Loucy (cell line): ENCODE data around the gene SERGEF.

Source experiments
- H2AFZ ChIP-seq: fragments of 200-600 bp; sonication (generic); 2 replicates; pipeline ENCODE4 v1.6.0; 2016; ENCODE audit warnings: antibody characterized with exemption, mild to moderate bottlenecking, low read length, moderate library complexity
- H3F3A ChIP-seq: fragments of 200-600 bp; 2 replicates; pipeline ENCODE4 v1.6.0; 2016; ENCODE audit warnings: antibody characterized with exemption, low read depth, mild to moderate bottlenecking
- H3K27me3 ChIP-seq: fragments of 200-600 bp; sonication (generic); 2 replicates; pipeline ENCODE4 v1.6.1; 2014; ENCODE audit warnings: low read length, mild to moderate bottlenecking; ENCODE audit not compliant: insufficient read depth, poor library complexity, severe bottlenecking
- H3K36me3 ChIP-seq: fragments of 200-600 bp; sonication (generic); 2 replicates; pipeline ENCODE4 v1.6.1; 2016; ENCODE audit warnings: low read length; ENCODE audit not compliant: insufficient read depth
- H3K4me1 ChIP-seq: fragments of 200-600 bp; sonication (generic); 2 replicates; pipeline ENCODE4 v1.5.1; 2014; ENCODE audit warnings: low read length, mild to moderate bottlenecking; ENCODE audit not compliant: insufficient read depth, poor library complexity, severe bottlenecking
- H3K4me2 ChIP-seq: fragments of 200-600 bp; sonication (generic); 2 replicates; pipeline ENCODE4 v1.6.0; 2014; ENCODE audit warnings: antibody characterized with exemption, low read length, low read depth, mild to moderate bottlenecking; ENCODE audit not compliant: poor library complexity, severe bottlenecking
- H3K4me3 ChIP-seq: fragments of 200-600 bp; sonication (generic); 2 replicates; pipeline ENCODE4 v1.5.1; 2014; ENCODE audit warnings: low read length, mild to moderate bottlenecking, mixed read lengths; ENCODE audit not compliant: poor library complexity, severe bottlenecking
- H3K79me2 ChIP-seq: fragments of 200-600 bp; sonication (generic); 2 replicates; pipeline ENCODE4 v1.6.1; 2014; ENCODE audit warnings: low read length; ENCODE audit not compliant: insufficient read depth
- H3K9ac ChIP-seq: fragments of 200-600 bp; sonication (generic); 2 replicates; pipeline ENCODE4 v1.6.0; 2014; ENCODE audit warnings: mild to moderate bottlenecking, low read depth, low read length, moderate library complexity; ENCODE audit not compliant: poor library complexity, severe bottlenecking
- H3K9me2 ChIP-seq: fragments of 200-600 bp; sonication (generic); replicated peaks from 2 replicates; pipeline ENCODE4 v1.6.1; 2016; ENCODE audit warnings: low read depth, low read length, mixed read lengths
- H3K9me3 ChIP-seq: fragments of 200-600 bp; sonication (generic); 2 replicates; pipeline ENCODE4 v1.6.1; 2014; ENCODE audit warnings: mild to moderate bottlenecking, antibody characterized with exemption, low read length, low read depth; ENCODE audit not compliant: insufficient read depth
- H4K20me1 ChIP-seq: fragments of 200-600 bp; sonication (generic); 2 replicates; pipeline ENCODE4 v1.6.0; 2014; ENCODE audit warnings: antibody characterized with exemption, low read length, mild to moderate bottlenecking; ENCODE audit not compliant: insufficient read depth, poor library complexity, severe bottlenecking
- CTCF ChIP-seq: fragments of 200-600 bp; sonication (generic); conservative IDR thresholded peaks from 2 replicates; pipeline ENCODE4 v1.5.1; 2014; ENCODE audit warnings: mild to moderate bottlenecking, antibody characterized with exemption, low read length
- EZH2phosphoT487 ChIP-seq: fragments of 200-600 bp; IDR thresholded peaks from 2 replicates; pipeline ENCODE4 v1.6.1; 2018; ENCODE audit warnings: antibody characterized with exemption, mild to moderate bottlenecking, moderate library complexity, borderline replicate concordance

SERGEF gene

GRCh38 chr11:18054511-18055103 is 41.8 kb upstream of the SERGEF start:
- Histone ChIP-seq H3F3A (no peaks in the 10 kb centered on the region), H3K79me2 (no peaks in the 10 kb centered on the region), H3K9ac (no peak overlapping the region), H4K20me1 (no peaks in the 10 kb centered on the region), H3K9me3 (no peaks in the 10 kb centered on the region), H3K36me3 (no peaks in the 10 kb centered on the region), H2AFZ (no peak overlapping the region), H3K4me1 (no peaks in the 10 kb centered on the region), H3K4me3 (no peak overlapping the region), H3K27me3 (no peaks in the 10 kb centered on the region), H3K4me2 (no peak overlapping the region), H3K9me2 (no peaks in the 10 kb centered on the region)
- TF ChIP-seq CTCF: no peak
- no peak for TF ChIP-seq EZH2phosphoT487

- Histone ChIP-seq H3K4me1 (no peaks in the 10 kb centered on the region), H3K27me3 (no peaks in the 10 kb centered on the region), H3K4me3 (no peak overlapping the region), H3K9me2 (no peaks in the 10 kb centered on the region), H4K20me1 (no peaks in the 10 kb centered on the region), H3F3A (no peaks in the 10 kb centered on the region), H3K4me2 (no peak overlapping the region), H3K9me3 (no peaks in the 10 kb centered on the region), H3K9ac (no peak overlapping the region), H3K79me2 (no peaks in the 10 kb centered on the region), H3K36me3 (no peaks in the 10 kb centered on the region), H2AFZ (no peak overlapping the region)
- no peak for TF ChIP-seq EZH2phosphoT487
- TF ChIP-seq CTCF: no peak
These were observed 38.0 kb upstream of the SERGEF start for GRCh38 chr11:18050848-18051247.

- Histone ChIP-seq H2AFZ (no peak within 1 kb of the TSS), H3F3A (no peaks in the 10 kb centered on the region), H4K20me1 (no peaks in the 10 kb centered on the region), H3K27me3 (no peaks in the 10 kb centered on the region), H3K79me2 (no peaks in the 10 kb centered on the region), H3K9me3 (no peaks in the 10 kb centered on the region), H3K4me1 (no peaks in the 10 kb centered on the region), H3K4me3 (no peak within 1 kb of the TSS), H3K9me2 (no peaks in the 10 kb centered on the region), H3K36me3 (no peaks in the 10 kb centered on the region), H3K9ac (no peak within 1 kb of the TSS), H3K4me2 (no peak within 1 kb of the TSS)
- TF ChIP-seq CTCF: no peak
These were observed 33.4 kb upstream of the SERGEF start, which contains the start of gene TPH1 for GRCh38 chr11:18046116-18046777. TPH1 (minus strand) TSS chr11:18046269; CDS start chr11:18040762, 5,507 bp downstream.
